GM19238 (cell line): ENCODE data around the gene SKOR1.

Experiments
- DNase-seq: peaks from one replicate; pipeline ENCODE4 v3.0.0; 2011; ENCODE audit warnings: low spot score; ENCODE audit not compliant: insufficient read length

The SKOR1 gene

GRCh38 chr15:67850336-67850735 is 25.0 kb downstream of the SKOR1 start:
- DNase-seq = no peak

DNA sequence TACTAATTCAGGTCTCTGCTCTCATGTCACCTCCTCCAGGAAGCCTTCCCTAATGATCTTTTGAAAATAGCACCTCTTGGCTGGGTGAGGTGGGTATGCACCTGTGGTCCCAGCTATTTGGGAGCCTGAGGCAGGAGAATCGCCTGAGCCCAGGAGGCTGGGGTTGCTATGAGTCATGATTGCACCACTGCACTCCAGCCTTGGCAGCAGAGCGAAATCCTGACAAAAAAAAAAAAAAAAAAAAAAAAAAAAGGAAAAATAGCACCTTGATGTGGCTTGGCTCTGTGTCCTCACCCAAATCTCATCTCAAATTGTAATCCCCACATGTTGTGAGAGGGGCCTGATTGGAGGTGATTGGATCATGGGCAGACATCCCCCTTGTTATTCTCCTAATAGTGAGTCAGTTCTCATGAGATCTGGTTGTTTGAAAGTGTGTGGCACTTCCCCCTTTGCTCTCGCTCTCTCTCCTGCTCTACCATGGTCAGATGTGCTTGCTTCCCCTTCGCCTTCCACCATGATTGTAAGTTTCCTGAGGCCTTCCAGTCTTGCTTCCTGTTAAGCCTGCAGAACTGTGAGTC is 25.8 kb downstream of the SKOR1 start:
- no peak for DNase-seq

- no peak for DNase-seq
Observed at GRCh38 chr15:67852418-67852817, 27.1 kb downstream of the SKOR1 start.

DNA sequence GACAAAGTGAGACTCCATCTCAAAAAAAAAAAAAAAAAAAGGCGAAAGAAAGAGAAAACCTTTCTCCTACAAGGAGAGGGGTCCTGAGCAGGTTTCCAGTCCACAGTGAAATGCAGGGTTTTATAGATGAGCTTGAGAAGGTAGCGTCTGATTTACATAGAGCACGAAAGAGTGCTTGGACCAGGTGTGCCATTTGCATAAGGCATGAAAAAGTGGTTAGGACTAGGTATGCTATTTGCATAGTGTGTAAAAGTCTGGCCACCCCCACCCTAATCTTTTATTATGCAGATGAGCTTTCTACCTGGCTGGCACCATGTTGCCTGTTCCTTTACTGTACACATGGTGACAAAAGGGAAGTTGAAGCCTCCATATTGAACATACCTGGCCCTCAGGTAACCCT is 28.1 kb downstream of the SKOR1 start:
- DNase-seq = no peak

DNA sequence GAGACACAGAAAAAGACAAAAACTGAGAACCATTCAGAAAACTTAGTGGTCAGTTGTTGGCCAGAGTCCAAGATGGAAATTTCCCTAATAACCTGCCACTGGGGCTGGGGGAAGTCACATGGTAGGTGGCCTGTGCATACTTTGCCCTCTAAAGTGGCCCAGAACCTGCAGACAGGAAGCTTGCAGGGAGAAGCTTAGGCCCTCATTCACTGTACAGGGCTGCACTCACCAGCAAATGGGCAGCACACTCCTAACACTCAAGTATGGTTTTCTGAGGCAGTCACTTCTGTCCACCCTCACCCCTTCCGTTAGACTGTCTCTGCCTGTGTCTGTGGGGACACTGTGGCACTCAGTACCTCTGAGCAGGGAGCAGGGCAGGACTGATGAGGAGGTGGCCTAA is 29.0 kb downstream of the SKOR1 start:
- DNase-seq = no peak

DNA sequence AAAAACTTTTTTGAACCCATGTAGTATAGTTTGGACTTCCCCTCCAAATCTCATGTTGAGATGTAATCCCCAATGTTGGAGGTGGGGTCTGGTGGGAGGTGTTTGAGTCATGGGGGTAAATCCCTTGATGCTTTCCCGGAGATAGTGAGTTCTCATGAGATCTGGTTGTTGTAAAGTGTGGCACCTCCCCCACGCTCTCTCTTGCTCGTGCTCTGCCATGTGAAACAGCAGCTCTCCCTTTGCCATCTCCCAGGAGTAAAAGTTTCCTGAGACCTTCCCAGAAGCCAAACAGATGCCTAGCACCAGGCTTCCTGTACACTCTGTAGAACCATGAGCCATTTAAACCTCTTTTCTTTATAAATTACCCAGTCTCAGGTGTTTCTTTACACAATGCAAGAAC is 30.5 kb downstream of the SKOR1 start:
- no peak for DNase-seq

GRCh38 chr15:67857220-67857619 is 31.9 kb downstream of the SKOR1 start:
- no peak for DNase-seq

DNA sequence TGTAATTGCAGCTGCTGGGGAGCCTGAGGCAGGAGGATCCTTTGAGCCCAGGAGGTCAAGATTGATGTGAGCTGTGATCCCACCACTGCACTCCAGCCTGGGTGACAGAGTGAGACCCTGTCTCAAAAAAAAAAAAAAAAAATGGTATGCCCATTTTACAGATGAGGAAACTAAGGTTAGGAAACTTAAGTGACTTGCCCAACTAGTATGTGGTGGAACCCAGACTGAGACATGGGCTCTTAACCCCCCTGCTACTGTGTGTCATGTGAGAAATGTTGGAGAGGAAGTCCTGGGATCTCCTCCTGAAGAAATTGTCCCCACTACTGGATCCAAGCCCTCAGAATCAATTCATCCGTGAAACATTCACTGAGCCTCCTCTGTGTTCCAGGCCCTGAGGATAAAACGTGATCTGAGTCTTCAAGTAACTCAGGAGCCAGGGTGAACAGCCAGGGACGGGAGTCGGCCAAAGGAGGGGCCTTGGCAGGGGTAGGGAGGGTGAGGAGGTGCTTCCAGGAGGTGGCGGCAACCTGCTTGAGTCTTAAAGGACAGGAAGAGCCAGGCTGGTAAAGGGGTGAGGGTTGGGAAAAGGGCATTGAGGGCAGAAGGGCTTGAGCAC is 34.1 kb downstream of the SKOR1 start:
- no peak for DNase-seq

DNA sequence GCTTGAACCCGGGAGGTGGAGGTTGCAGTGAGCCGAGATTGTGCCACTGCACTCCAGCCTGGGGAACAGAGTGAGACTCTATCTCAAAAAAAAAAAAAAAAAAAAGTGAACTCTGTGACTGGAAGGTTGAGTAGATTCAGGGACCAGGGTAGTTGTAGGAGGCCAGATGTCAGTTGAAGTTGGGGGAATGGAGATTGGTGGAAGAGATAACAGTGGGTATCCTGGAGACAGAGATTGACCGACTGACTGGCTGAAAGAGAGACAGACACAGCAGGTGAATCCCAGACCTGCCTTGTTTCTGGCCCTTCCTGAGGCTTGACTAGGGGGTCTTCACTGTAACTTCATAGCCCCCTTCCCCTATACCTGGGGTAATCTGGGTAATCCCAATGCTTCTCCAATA is 36.7 kb downstream of the SKOR1 start:
- no peak for DNase-seq

DNA sequence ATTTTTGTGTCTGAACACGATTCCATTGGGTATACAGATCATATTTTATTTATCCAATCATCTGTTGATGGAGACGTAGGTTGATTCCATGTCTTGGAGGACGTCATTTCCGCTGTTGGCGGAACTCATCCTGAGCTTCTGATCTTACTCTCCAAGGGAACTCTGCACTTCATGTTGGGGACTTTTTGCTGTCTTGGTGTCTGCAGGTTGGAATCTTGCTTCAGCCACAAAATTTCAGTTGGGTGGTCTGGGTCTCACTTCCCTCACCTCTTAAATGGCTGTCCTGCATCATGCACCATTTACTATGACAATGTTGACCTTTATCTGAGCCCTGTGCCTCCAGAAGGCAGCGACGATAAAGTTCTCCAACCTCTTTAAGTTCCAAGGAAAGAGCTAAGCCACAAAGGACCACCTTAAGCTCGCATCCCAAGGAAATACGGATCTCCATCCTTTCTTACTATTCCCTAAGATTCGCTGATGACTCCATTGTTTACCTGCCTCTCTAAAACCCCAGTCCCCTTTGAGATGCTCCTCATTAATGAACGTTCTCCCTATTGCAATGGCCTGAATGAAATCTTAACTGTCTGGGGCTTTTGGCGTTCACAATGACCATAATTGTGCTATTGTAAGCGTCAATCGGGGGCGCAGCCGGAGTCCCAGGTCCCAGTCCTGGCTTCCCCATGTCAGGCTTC is 37.6 kb downstream of the SKOR1 start:
- no peak for DNase-seq

GRCh38 chr15:67863442-67863987 is 38.2 kb downstream of the SKOR1 start:
- peak; percentile 76 for DNase-seq

- no peak for DNase-seq
Observed at GRCh38 chr15:67865331-67865730, 40.0 kb downstream of the SKOR1 start.

DNA sequence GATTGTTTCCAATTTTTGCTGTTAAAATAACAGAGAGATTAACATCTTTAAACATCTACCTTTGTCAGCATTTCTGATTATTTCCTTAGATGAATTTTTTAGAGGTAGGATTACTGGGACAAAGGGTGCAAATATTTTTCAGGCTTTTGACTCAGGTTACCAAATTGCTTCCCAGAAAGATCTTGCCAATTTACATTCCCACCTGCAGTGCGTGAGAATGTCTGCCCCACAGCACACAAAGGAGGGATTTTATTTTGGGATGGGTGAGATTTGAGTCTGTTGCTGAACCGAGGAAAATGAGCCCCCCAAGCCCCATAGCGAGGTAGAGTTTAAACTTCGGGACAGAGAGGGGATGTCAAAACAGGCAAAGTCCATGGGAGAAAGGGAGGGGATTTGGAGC is 40.5 kb downstream of the SKOR1 start:
- no peak for DNase-seq

DNA sequence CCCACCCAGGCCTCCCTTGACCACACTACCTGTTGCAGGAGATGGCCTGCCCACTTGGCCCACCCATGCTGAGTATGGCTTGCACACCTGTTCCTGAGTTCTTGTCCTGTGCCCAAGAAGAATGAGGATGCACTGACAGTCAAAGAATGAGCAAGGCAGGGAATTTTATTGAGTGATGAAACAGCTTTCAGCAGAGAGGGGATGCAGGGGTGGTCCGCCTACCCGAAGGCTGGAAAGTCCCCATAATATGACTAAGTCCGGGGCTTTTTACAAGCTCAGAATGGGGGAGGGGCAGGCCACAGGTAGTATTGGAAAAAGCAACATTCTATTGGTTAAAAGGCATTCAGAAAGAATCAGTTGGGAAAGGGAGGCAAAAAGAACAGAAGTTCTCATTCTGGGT is 44.4 kb downstream of the SKOR1 start:
- no peak for DNase-seq

DNA sequence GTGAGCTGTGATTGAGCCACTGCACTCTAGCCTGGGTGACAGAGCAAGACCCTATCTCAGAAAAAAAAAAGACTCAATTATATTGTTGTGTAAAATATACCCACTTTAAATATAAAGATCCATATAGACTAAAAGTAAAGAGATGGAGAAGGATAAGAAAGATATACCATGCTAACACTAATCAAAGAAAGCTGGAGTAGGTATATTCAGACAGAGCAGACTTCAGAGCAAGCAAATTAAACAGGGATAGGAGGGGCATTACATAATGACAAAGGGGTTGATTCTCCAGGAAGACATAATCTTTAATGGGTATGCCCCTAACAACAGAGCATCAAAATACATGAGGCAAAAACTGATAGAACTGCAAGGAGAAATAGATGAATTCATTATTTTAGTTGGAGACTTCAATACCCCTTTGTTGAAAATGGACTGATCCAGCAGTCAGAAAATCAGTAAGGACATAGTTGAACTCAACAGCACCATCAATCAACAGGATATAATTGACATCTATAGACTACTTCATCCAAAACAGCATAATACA is 45.6 kb downstream of the SKOR1 start:
- no peak for DNase-seq

- DNase-seq = no peak
Observed at GRCh38 chr15:67873777-67874176, 48.5 kb downstream of the SKOR1 start.

DNA sequence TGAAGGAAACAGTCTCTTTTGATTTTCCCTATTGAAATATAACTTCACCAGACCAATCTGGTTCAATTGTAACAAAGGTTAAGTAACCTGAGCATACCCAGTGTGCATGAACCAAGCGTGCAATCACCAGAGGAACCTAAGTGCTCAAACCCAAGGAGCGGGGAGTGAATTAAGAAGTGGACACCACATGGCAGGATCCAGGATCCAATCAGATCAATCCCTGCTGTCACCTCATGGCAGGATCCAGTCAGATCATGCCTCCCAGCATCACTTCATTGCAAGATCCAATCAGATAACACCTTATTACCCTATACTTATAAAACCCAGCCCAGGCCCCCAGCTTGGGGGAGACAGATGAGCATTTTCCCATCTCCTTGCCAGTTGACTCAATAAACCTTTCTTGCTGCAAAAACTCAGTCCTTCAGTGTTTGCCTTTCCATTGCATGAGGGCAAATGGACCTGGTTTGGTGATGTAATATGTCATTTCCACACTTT is 53.5 kb downstream of the SKOR1 start:
- DNase-seq = no peak

GRCh38 chr15:67879440-67880129 is 54.3 kb downstream of the SKOR1 start:
- no peak for DNase-seq

GRCh38 chr15:67880651-67881182 is 55.4 kb downstream of the SKOR1 start:
- no peak for DNase-seq

GRCh38 chr15:67882487-67883233 is 57.4 kb downstream of the SKOR1 start:
- DNase-seq = no peak
